DND-41 (cell line): ENCODE measurements around the gene C22orf23.

Experiments
- EZH2 ChIP-seq: IDR thresholded peaks from 3 replicates; pipeline ENCODE4 v1.6.1; 2012; ENCODE audit warnings: borderline replicate concordance, low read depth, mild to moderate bottlenecking, moderate library complexity, low read length, inconsistent platforms; ENCODE audit not compliant: severe bottlenecking
- TF ChIP-seq, protein P1 (sequence below): IDR thresholded peaks from 2 replicates; pipeline ENCODE4 v1.5.1; 2012; ENCODE audit warnings: borderline replicate concordance, low read length, moderate library complexity, mild to moderate bottlenecking; ENCODE audit not compliant: poor library complexity, severe bottlenecking; ENCODE audit errors: extremely low read depth

DNA sequence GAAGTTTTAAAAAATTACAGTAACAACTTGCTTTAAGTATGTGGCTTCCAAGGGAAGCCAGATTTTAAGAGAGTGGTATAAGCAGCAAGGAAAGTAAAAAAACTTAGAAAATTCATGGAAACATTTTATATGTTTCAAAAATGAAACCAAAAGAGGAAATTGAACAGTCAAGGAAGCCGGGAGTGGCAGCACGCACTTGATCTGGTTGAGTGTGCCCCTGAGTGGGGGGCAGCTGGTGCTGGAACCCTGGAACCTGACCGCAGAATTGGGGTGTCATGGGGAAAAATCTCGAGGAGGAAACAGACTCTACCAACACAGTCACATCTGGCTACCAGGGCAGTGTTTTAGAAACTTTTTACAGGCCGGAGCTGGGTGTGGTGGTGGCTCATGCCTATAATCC lies 33.3 kb downstream of the C22orf23 start:
- TF ChIP-seq, protein P1, sequence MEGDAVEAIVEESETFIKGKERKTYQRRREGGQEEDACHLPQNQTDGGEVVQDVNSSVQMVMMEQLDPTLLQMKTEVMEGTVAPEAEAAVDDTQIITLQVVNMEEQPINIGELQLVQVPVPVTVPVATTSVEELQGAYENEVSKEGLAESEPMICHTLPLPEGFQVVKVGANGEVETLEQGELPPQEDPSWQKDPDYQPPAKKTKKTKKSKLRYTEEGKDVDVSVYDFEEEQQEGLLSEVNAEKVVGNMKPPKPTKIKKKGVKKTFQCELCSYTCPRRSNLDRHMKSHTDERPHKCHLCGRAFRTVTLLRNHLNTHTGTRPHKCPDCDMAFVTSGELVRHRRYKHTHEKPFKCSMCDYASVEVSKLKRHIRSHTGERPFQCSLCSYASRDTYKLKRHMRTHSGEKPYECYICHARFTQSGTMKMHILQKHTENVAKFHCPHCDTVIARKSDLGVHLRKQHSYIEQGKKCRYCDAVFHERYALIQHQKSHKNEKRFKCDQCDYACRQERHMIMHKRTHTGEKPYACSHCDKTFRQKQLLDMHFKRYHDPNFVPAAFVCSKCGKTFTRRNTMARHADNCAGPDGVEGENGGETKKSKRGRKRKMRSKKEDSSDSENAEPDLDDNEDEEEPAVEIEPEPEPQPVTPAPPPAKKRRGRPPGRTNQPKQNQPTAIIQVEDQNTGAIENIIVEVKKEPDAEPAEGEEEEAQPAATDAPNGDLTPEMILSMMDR: no peak
- no peak for TF ChIP-seq EZH2
